Fibroblast of lung (primary cell): ENCODE data around the gene DLG2.

Experiments
- CTCF ChIP-seq, 2 donors: IDR thresholded peaks in 1 of 2; conservative IDR thresholded peaks in 1 of 2; 1 replicate in 1 of 2; 2 replicates in 1 of 2; pipeline ENCODE4 v1.5.1; 2011 to 2012; ENCODE audit warnings: low read length in 2 of 2, control low read depth in 1 of 2, inconsistent platforms in 1 of 2, low read depth in 1 of 2, mild to moderate bottlenecking in 1 of 2
- EZH2 ChIP-seq: IDR thresholded peaks from 2 replicates; pipeline ENCODE4 v1.5.1; 2012; ENCODE audit warnings: low read length, control low read depth, mild to moderate bottlenecking; ENCODE audit errors: missing control alignments

DNA sequence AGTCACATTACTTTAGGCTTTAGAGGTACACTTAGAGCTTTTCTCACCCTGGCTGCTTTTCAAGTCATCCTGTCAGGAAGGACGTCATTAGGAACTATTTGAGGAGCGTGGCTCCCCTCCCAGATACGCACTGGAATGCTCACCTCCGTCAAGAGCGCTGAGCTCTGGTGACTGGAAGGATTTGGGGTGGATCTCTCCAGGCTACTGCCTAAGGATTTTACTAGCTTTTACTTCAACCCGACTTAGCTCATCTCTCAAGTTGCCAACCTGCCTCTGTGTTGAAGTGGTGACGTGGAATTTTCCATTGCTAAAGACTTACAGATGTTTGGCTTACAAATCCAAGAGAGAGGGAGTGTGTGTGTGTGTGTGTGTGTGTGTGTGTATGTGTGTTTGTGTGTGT is 1985.6 kb downstream of the DLG2 start:
- TF ChIP-seq CTCF (conservative IDR thresholded peaks at IDR 0.05 in 1 of 2, IDR thresholded peaks at IDR 0.05 in 1 of 2; ENCODE audit: low read depth in 1 of 2, low read length in 2 of 2) (no peak), EZH2 (no peak)
